HG02884 (cell line): ENCODE measurements around the gene GIMAP5.
"Not testable (repeated sequence)": the region's sequence is repeated elsewhere in the genome, so short reads cannot be mapped to it uniquely, and the experiment has no call there.

Experiments used
- ATAC-seq: cut with Tn5 transposase; IDR thresholded peaks from one replicate; pipeline ENCODE4 v1.9.1; 2021; ENCODE audit warnings: mild to moderate bottlenecking, moderate library complexity; ENCODE audit not compliant: unreplicated experiment

The GIMAP5 gene

DNA sequence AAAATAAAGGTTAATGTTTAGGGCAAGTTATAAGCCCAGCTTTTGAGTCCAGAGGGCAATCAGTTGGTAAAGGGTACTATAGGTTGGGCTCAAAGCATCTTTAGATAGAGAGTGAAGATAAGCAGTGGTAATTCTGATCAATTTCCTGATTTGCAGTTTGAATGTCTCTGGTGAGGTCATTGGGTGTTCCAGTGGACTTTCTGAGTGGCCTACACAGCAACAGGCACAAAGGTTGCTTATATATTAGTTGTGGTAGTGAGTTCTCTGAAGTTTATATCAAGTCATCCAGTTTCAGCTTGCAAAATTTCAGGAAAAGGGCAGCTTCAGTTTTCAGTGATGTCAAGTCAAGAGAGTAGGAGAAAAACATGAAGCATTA lies 29.1 kb downstream of the GIMAP5 start:
- no peak for ATAC-seq

- ATAC-seq, result no peak
These were observed 32.5 kb downstream of the GIMAP5 start for GRCh38 chr7:150769768-150770167.

DNA sequence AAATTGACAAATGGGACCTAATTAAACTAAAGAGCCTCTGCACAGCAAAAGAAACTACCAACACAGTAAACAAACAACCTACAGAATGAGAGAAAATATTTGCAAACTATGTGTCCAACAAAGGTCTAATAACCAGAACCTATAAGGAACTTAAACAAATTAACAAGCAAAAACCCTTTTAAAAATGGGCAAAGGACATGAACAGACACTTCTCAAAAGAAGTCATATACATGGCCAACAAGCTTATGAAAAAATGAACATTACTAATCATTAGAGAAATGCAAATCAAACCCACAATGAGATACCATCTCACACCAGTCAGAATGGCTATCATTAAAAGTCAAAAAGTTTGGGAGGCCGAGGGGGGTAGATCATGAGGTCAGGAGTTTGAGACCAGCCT lies 36.9 kb downstream of the GIMAP5 start:
- not testable (repeated sequence) for ATAC-seq

- no peak for ATAC-seq
These were observed 41.0 kb downstream of the GIMAP5 start for GRCh38 chr7:150778014-150778737.

- no peak for ATAC-seq
These were observed 41.6 kb downstream of the GIMAP5 start for GRCh38 chr7:150778738-150779301.

- no peak for ATAC-seq
These were observed 43.1 kb downstream of the GIMAP5 start for GRCh38 chr7:150780292-150780691.

DNA sequence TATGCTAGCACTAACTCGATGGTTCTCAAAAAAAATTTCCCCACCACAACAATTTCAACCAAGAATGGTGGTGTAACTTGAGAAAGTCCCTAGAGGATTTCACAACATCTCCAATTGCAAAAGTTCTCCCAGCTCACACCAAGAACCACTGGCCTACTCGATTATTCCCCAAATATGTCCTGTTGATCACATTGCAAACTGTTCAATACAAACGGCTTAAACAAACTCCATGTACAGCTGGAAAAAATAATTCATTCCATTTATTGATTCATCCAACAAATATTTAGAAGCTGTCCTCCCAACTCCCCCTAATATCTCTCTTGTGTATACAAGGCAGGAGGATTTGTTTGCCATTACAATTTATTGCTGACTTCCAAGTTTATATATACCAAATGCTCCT lies 43.9 kb downstream of the GIMAP5 start:
- no peak for ATAC-seq

GRCh38 chr7:150781961-150782360 lies 44.7 kb downstream of the GIMAP5 start:
- ATAC-seq, result no peak

DNA sequence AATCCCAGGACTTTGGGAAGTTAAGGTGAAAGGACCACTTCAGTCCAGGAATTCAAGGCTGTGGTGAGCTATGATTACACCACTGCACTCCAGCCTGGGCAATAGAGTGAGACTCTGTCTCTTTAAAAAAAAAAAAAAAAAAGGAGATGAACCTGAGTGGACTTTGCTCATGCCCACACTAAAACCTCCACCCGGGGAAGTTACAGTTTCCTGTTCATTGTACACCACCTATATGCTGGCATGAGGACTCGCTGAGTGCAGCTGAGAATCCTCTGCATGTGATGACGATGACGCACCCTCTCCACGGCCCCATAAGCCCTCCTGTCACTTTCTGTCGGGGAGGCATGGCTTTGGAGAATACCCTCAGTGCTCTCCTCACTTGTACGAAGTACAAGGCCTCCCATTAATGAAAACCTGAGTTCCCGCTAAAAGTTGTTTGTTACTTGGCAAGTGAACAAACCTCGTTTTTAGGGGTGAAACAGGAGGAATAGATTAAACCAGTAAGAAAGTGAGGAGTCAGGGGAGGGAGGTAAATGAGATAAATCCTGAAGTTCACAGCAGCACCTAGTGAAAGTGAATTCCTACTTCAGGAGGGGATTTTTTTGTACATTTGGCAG lies 47.0 kb downstream of the GIMAP5 start:
- no peak for ATAC-seq

DNA sequence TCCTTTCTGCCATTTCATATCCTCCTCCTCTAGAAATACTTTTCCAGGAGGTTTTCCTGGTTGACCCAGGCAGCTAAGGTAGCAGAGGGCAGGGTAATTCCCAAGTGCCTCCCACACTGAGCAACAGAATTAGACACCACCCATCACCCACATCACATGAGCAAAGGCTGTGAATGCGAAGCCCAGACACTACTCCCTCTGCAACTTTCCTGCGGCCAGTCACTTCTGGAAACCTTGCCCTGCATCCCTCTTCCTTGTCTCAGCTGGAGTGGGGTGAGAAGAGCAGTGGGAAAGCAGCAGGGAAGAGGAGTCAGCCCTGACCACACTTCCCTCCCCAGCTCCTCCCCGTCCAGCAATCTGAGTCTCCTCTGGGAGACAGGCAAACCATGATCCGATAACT lies 47.7 kb downstream of the GIMAP5 start:
- ATAC-seq, result no peak

- no peak for ATAC-seq
These were observed 50.4 kb downstream of the GIMAP5 start for GRCh38 chr7:150787321-150788281.

GRCh38 chr7:150788474-150789269 lies 51.5 kb downstream of the GIMAP5 start:
- no peak for ATAC-seq

DNA sequence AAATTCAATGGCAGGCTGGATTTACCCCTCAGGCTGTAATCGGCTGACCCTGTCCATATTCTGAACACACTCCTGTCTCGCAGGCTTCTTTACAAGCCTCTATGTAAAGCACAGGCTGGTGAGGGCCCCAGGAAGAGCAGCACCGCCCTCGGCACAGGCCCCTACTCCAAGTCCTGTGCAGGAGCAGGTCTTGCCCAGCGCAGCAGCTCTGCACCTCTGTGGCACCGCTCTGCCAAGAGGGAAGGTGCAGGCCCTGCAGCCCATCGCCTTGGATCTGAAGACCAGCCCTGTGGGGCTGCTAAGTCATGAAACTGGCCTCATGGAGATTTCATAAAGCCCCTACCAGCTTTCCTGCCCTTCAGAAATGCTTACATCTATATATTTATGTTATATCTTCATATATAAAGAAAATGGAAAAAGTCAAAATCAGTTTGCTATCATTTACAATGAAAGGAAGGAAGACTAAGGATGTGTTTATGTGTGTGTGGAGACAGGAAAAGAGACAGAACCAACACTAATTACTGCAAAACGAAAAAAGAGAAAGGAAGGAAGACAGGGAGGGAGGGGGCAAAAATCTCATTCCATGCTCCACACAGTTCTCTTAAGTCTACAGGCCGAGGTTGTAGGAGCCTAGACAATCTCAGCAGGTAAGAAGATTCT lies 53.3 kb downstream of the GIMAP5 start:
- ATAC-seq, result no peak

GRCh38 chr7:150791304-150791703 lies 54.1 kb downstream of the GIMAP5 start:
- ATAC-seq, result no peak

DNA sequence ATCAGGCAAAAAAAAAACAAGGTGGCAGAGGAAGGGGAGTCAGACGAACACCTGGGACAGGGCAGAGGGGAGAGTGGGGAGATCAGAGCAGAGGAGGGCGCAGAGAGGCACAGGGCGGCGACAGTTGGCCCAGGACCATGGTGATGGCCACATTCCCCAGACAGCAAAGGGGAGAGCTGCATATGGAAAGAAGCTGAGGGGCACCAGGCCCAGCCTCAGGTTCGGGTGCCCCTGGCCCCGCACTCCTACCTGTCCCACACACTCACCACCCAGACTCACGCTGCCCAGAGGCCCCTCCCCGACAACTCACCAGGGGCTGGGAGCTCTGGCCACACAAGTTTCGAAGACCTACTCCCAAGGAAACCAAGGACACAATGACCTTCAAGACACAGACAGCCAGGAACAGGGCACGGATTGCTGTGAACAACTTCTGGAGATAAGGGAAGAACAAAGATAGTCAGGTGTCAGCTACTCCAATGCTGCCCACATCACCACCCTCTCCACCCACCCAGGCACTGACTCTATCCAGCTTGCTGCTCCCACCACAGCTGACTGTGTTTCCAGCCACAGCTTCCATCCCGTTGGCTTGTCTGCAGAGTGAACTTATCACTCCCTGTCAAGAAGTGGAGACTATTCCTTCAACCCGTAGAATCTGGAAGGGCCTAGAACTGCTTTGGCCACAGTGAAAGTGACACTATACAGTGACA lies 54.7 kb downstream of the GIMAP5 start:
- ATAC-seq, result no peak
